ENCODE data around the gene L3MBTL2.
"Not testable (repeated sequence)": the region's sequence is repeated elsewhere in the genome, so short reads cannot be mapped to it uniquely, and the experiment has no call there.

Gene L3MBTL2

GRCh38 chr22:41204992-41205900, at the start of gene L3MBTL2:
L3MBTL2 (plus strand) TSS chr22:41205312; CDS start chr22:41205363, 51 bp downstream.
- DNase-seq (ENCODE audit: low spot score): peak; percentile 100

- no peak for DNase-seq (ENCODE audit: low spot score)
These were observed 48.0 kb upstream of the L3MBTL2 start for GRCh38 chr22:41157083-41157482.

GRCh38 chr22:41169157-41169556, 36.0 kb upstream of the L3MBTL2 start:
- DNase-seq (ENCODE audit: low spot score): no peak

- no peak for DNase-seq (ENCODE audit: low spot score)
These were observed 33.1 kb upstream of the L3MBTL2 start for GRCh38 chr22:41171996-41172395.

- no peak for DNase-seq (ENCODE audit: low spot score)
These were observed 29.6 kb upstream of the L3MBTL2 start for GRCh38 chr22:41175546-41175945.

- no peak for DNase-seq (ENCODE audit: low spot score)
These were observed 28.0 kb upstream of the L3MBTL2 start for GRCh38 chr22:41177040-41177621.

- DNase-seq (ENCODE audit: low spot score): no peak
These were observed 27.3 kb upstream of the L3MBTL2 start for GRCh38 chr22:41177622-41178424.

GRCh38 chr22:41178425-41178975, 26.6 kb upstream of the L3MBTL2 start:
- DNase-seq (ENCODE audit: low spot score): no peak

- not testable (repeated sequence) for DNase-seq (ENCODE audit: low spot score)
These were observed 24.8 kb upstream of the L3MBTL2 start for GRCh38 chr22:41180362-41180761.

- DNase-seq (ENCODE audit: low spot score): no peak
These were observed 24.2 kb upstream of the L3MBTL2 start for GRCh38 chr22:41180926-41181325.

GRCh38 chr22:41181349-41182241, 23.5 kb upstream of the L3MBTL2 start:
- peak; percentile 30 for DNase-seq (ENCODE audit: low spot score)

GRCh38 chr22:41184679-41185078, 20.4 kb upstream of the L3MBTL2 start:
- DNase-seq (ENCODE audit: low spot score): no peak

- DNase-seq (ENCODE audit: low spot score): no peak
These were observed 13.6 kb upstream of the L3MBTL2 start for GRCh38 chr22:41191467-41191866.

- DNase-seq (ENCODE audit: low spot score): no peak
These were observed 11.3 kb upstream of the L3MBTL2 start for GRCh38 chr22:41193829-41194228.

- peak; percentile 83 for DNase-seq (ENCODE audit: low spot score)
These were observed 7.8 kb upstream of the L3MBTL2 start for GRCh38 chr22:41197038-41197972.

GRCh38 chr22:41198027-41198580, 7.0 kb upstream of the L3MBTL2 start:
- DNase-seq (ENCODE audit: low spot score): no peak

- no peak for DNase-seq (ENCODE audit: low spot score)
These were observed 4.0 kb upstream of the L3MBTL2 start for GRCh38 chr22:41201141-41201540.

GRCh38 chr22:41203118-41203517, 2.0 kb upstream of the L3MBTL2 start:
- no peak for DNase-seq (ENCODE audit: low spot score)

GRCh38 chr22:41204066-41204465, 1.0 kb upstream of the L3MBTL2 start:
- no peak for DNase-seq (ENCODE audit: low spot score)

- no peak for DNase-seq (ENCODE audit: low spot score)
These were observed 1.6 kb downstream of the L3MBTL2 start for GRCh38 chr22:41206719-41207118.

Measured in hepatic stellate cell (primary cell).